ENCODE measurements around the gene STK32A.

DNA sequence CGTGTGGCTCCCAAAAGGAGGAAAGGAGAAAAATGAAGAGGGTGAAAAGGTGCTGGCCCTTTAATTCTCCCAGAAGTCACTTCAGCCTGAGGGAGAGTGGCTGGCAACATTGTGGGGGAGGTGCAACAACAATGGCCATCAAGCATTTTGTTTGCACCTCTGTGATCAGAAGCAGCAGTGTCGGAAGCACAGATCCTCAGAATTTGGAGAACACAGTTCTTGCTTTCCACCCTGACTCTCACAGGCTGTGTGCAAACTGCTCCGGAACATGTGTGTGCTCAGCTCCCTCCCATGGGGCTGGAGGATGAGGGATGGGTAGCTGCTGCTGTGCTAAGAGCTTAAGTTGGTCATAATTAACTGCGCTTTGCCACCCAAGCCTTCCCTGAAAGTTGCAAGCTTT, 147.9 kb downstream of the STK32A start:
- TF ChIP-seq CTCF (IDR thresholded peaks at IDR 0.05; ENCODE audit: borderline replicate concordance, extremely low read depth, low read length, poor library complexity, severe bottlenecking) (no peak), EZH2 (IDR thresholded peaks at IDR 0.05; ENCODE audit: borderline replicate concordance, low read depth, low read length, severe bottlenecking) (no peak)

All from DND-41 (cell line).